Fibroblast of skin of abdomen (primary cell): ENCODE results near the gene PARG.
"Not testable (repeated sequence)": the region's sequence is repeated elsewhere in the genome, so short reads cannot be mapped to it uniquely, and the experiment has no call there.

Source experiments
- DNase-seq: peaks from one replicate; pipeline ENCODE4 v3.0.0-alpha.2; 2013

Gene PARG

DNA sequence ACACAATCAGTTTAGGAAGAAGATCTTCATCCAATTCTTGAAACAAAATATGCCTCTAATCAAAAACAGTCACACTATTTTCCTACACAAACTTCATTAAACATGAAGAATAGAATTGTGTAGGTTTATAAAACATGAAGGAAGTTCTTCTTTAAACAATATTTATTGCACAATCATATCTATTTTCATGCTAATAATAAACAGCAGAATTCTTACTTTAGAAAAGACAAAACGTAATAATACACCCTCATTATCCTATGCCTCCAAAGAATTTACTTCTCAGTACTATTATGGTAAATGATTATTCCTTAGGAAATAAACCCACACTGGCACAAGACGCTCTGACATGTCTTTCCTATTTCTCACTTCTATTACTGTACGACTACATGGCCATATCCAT, 41.4 kb downstream of the PARG start:
- not testable (repeated sequence) for DNase-seq

- DNase-seq = not testable (repeated sequence)
Measured at GRCh38 chr10:49899999-49900398, 41.8 kb downstream of the PARG start.

DNA sequence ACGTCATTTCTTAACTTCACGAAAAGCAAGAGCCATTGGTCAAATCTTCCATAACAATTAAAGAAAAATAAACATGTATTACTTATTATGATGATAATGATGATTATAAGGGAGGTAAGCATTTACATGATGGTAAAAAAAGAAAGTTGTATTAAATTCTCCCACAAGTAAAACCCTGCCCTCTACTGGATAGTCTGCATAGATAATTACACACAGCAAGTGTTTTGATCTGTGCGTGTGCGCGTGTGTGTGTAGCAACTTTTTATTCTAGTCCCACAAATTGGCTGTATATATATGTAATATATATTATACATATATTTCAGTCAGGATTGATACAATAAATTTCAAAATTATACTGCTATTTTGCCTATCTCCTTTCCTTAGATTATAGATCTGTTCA, 51.8 kb downstream of the PARG start:
- DNase-seq = not testable (repeated sequence)

DNA sequence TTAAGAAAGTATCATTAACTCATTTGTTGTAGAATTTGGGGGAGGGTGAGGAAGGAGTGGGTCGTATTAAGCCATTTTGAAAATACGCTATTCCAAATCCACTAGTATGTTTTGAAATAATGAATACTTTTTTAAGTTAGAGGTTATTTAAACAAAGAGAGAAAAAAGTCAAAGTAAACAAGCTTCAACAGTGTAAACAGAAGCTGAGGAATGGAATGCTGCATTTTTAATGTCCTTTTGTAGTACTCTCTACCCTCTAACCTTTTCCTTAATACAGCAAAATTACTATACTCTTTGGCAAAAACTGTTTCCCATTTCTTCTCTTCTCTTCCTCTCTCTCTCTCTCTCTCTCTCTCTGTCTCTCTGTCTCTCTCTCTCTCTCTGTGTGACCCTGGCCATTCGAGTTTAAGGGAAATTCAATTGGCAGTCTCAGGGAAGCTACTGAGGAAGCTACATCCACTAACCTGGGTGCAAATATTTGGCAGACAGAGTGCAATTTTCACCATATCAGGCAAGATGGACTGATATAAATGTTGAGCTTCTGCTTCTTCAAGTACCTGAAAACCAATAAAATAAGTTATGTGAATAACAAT, 57.0 kb downstream of the PARG start:
- not testable (repeated sequence) for DNase-seq

DNA sequence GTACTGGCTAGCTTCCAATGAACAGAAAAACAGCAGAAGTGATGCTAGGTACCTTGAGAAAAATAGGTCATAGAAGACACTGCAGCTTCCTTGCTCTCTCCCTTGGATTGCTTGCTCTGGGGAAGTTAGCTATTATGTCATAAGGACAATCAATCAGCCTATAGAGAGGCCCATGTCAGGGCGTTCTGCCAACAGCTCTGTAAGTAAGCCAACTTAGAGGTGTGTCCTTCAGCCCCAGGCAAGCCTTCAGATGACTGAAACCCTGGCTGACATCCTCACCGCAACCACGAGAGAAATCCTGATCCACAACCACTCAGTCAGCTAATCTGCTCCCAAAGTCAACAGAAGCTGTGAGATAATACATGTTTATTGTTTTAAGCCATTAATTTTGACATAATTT, 58.0 kb downstream of the PARG start:
- not testable (repeated sequence) for DNase-seq

GRCh38 chr10:49882327-49882726, 59.5 kb downstream of the PARG start:
- DNase-seq = not testable (repeated sequence)

DNA sequence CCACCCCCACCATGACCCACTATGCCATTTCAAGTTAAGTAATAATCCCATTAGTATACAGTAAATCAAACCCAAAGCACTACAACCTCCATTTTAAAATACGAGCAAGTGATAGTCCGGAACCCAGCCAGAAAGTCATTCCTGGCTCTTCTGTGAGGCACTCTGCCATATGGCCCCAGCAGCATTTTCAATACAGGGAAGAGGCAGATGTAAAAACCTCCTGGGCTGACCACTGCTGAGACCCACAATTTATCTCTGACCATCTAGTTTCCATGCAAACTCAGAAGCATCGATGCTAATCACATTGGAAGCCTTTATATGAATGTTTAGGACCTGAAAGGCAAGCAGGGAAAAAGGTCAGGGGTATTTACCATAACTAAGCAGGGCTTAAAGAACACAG, 69.1 kb downstream of the PARG start:
- not testable (repeated sequence) for DNase-seq

GRCh38 chr10:49871462-49871861, 70.4 kb downstream of the PARG start:
- DNase-seq = not testable (repeated sequence)

DNA sequence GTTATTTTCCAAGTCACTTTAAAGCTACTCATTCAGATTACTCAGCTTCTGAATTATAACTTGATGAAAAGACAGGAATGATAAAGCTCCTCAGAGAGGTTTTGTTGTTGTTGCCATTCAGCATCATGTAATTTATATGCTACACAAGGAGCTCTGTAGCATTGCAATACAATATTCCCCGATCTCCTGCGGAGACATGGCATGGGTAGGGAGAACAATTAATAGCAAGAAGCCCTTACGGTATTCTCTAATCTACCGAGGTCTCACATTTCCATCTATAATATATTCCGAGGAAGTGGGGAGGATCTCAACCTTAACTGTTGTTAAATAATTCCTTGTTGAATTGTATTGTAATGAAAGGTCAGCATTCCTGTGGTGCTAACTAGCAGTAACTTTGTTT, 81.9 kb downstream of the PARG start:
- DNase-seq = not testable (repeated sequence)

DNA sequence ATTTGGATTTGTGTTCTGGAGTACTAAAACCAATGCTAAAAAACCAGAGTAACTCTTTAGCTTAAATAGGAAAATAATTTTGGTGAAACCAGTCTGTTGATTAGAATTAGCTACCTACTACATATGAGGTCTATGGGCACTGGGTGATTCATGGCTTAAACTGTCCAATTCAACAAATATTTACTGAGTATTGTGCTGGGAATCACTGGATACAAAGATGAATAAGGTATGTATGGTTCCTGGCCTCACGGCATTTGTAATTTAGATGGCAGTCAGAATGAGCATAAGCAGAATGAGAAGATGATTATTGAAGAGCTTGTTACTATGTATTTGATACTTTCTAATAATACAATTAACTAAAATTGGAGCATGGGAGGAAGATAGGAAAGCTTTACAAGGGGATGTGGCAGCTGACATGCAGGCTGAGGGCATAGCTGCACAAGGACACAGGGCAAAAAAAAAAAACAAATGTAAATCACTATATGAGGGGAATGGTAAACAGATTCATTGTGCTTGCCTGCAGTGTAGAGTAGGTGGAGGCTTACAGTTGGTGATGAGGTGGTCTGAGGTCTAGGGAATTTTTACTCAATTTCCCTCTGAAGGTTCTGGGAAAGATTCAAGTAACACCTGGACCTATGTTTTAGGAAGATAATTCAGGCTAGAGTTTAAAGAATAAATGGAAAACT, 83.0 kb downstream of the PARG start:
- not testable (repeated sequence) for DNase-seq

DNA sequence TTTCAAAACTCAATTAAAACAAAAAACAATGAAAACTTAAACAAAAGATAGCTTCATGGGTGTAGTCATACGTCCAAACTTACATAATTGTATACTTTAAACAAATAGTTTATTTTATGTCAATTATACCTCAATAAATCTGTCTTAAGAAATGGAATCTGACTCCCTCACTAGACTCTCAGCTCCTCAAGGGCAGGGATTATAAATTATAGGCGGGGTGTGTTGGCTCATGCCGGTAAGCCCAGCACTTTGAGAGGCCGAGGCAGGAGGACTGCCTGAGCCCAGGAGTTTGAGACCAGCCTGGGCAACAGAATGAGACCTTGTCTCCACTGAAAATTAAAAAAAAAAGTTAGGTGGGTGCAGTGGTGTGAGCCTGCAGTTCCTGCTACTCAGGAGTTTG, 92.3 kb downstream of the PARG start:
- DNase-seq = not testable (repeated sequence)

DNA sequence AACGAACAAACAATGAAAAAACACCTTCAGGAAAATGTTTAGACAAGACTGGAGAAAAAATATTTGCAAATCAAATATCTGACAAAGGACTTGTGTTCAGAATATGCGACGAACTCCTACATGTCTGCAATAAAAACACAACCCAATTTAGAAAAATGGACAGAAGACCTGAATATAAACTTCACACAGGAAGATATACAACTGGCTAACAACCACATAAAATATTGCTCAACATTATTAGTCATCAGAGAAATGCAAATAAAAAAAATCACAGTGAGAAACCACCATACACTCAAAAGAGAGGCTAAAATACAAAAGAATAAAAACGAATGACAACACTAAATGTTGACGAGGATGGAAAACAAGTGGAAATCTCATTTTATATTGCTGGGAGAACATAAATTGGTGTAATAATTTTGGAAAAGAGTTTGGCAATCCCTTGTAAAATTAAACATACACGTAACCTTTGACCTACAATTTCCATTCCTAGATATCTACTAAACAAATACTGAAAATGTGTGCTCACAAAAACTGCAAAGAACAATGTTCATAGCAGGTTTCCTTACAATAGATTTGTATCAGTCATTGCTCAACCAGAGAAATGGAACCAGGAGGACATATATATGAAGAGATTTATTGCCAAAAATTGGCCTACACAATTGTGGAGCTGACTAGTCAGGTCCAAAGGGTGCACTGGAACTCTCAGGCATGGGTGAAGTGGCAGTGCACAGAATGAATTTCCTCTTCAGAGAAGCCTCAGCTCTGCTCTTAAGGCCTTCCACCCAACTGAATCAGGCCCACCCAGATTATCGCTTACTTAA, 96.8 kb downstream of the PARG start:
- peak; percentile 18 for DNase-seq

DNA sequence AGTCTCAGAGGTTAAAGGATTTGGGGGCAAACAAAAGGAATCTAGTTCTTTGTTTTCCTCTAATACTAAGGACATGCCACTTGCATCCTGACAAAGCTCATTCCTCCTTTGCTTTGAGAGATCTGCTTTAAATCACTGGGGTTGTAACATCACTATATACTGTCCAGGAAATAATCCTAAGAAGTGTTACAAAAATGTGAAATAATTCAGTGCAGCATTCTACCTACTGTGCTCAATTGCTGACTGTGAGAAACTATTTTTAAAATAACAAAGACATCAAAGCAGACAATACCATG, 99.5 kb downstream of the PARG start:
- DNase-seq = not testable (repeated sequence)

DNA sequence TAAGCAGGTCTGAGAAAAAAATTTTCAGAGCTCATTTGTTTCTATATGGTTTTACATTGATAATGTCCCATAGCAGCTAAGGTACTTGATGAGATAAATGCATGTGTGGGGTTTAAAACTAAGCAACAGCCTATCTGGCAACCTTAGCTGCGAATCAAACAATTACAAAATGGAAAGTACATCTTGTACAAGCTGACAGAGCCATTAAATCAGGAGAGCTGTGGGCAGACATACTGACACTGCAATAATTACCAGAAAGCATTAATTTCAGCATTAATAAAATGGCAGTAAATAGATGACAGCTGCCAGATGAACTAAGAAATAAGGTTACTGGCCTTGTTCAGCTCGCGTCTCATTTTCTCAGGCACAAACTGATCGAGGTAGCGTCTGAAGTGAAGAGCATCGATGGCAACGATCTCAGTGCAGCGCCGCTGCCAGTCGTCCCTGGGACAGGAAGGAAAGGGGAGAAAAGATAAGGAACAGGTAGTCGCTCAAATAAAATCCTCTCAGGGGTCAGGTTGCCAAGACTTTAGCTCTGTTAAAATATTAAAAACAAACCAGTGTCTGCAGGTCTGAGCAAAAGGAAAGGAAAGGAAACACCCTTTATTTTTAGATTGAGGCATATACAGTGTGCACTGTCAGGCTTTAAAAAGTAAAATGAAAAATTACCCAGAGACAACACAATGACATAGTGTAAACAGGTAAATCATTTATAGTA, 100.1 kb downstream of the PARG start:
- DNase-seq = no peak

GRCh38 chr10:49837685-49838084, 104.1 kb downstream of the PARG start:
- DNase-seq = no peak

- no peak for DNase-seq
Measured at GRCh38 chr10:49837051-49837478, 104.8 kb downstream of the PARG start.

GRCh38 chr10:49834976-49835375, 106.9 kb downstream of the PARG start:
- no peak for DNase-seq

GRCh38 chr10:49834201-49834600, 107.6 kb downstream of the PARG start:
- no peak for DNase-seq

DNA sequence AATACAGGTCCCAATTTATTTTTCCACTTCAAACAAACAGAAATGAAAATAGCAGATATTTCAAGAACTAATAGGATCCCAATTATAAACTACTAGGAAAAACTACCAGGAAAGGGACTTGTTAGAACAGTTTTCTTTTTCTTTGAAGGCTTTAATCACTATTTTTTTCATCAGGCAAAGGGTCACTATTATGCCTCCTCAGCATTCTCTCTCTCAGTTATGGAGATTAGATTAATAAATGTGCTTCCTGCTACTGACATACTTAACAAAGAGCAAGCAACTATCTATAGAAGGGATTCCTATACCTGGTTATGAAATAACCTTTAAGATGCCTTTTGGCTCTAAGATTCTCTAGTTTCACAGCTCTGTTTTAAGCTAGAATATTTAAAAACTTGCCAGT, 108.7 kb downstream of the PARG start:
- no peak for DNase-seq

- DNase-seq = peak; percentile 37
Measured at GRCh38 chr10:49831352-49832035, 110.3 kb downstream of the PARG start.

DNA sequence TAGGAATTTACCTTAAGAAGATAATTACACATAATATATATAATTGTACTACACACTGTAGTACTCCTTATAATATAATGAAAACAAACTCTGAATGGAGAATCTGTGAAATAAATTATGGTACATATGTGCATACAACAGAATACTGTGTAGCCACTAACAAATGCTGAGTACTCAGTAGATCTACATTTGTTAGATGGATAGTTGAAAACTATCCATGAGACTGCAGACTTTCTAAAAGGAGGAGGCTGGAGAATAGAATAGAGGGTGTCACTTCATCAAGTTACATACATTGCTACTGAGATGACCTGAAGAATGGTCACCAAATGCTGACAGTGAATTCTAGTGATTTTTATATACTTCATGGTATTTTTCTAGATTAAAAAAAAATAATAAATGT, 111.0 kb downstream of the PARG start:
- no peak for DNase-seq

GRCh38 chr10:49830016-49830415, 111.8 kb downstream of the PARG start:
- no peak for DNase-seq

- no peak for DNase-seq
Measured at GRCh38 chr10:49827297-49827696, 114.5 kb downstream of the PARG start.
